GM18870 (cell line): ENCODE results near the gene KRT7.

Source experiments
- ATAC-seq: cut with Tn5 transposase; IDR thresholded peaks from one replicate; pipeline ENCODE4 v1.9.1; 2021; ENCODE audit warnings: moderate library complexity; ENCODE audit not compliant: unreplicated experiment

The KRT7 gene

DNA sequence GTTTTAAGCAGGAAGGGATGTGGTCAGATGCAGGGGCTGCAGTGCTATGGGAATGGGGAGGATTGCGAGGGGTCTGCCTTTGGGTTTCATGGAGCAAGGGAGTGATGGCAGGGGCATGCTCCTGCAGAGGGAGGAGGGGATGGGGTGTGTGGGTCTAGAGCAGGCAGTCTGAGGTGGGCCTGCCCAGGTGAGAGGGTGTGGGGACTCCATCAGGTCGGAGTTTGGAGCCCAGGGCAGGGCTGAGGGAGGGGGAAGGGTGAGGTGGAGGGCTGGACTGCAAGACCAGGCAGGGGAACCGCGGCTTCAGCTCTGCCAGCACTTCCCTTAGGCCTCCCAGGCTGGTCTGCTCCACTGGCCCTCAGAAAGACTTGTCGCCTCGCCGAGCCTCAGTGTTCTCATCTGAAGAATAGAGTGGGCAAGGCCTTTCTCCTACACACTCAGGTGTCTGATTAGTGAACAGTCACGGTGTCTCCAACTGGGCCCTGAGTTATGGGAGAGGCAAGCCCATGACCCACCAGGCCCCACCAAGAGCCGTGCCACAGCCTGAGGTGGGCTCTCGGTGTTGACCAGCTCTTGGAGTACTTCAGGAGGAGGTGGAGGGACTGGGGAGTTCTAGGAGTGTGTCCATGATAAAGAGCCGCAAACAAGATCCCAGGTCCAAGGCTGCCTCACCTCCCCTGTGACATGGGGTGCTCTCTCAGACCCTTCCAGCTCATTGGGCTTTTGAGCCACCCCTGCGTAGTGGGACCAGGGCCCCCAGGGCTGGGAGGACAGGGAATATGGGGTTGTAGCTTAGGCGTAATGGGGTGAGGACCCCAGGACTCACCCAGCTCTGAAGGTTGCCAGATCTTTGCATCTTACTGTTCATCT, 21.1 kb upstream of the KRT7 start:
- ATAC-seq: no peak

DNA sequence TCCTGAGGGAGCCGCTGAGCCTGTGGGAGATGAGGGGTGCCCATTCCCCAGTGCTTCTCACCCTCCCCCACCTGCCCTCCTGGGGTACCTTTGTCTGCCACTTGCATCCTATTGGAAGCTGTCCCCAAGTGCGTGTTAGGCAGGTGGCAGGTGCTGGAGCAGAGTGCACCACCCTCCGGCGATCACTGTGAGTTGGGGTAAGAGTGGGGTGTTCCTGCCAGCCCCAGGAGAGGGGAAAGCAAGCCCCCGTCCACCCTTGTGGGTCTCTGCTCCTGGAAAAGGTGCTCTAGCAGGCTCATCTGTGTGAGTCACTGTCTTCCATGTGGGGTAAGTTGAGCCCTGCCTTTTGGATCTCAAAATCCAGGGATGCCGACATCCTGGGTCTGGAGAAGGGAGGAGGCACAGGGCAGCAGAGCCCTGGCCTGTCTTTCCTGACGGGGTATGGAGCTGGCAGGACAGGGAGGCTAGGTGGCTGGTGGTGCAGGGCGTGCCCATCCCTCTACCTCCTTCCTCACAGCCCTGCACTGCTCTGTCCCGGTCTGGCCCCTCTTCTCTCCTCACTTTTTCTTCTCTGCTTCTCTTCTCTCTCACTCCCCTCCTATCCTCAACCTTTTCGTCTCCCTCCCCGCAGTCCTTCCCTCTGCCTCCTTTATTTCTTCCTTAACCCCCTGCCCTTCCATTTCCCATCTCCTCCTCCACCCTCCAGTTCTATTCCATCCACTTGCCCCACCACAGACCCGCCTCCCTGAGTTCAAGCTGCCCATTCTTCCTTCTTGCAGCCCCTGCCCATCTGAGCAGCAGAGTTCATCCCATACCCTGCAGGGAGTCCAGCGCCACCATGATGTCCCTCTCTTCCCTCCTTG, 20.1 kb upstream of the KRT7 start:
- no peak for ATAC-seq

DNA sequence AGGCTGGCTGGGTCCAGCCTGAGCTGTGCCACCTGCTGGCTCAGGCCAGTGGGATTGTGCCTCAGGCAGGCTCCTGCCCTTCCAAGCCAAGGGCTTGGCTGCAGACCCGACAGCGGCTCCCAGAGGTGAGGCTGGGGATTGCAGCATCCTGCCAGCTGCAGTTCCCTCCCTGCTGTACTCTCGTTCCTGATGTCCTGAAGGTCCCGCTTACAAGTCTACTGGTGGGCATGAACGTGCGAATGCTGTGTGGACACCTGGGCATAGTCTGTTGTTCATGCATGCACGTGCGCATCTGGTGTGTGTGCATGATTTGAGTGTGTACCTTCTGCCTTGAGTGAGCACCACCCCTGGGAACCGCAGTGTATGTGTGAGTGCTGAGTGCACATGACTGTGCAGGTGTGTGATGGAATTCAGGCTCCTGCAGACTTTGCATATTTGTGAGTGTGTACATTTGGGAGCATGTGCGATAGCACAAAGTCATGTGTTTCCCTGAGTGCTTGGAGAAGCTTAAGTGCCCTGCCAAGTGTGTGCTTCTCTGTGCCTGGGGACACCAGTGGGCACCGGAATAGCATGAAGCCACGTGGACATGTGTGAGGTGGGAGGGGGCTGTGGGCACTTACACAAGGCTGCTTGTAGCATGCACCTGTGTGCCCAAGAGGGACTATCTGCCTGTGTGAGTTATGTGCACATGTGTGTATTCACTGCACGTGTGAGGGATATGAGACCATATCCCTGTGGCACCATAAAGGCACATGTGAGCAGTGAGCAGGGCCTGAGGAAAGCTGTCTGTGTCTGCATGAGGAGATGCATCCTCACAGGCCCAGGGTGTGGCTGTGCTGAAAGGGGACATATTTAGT, 19.3 kb upstream of the KRT7 start:
- ATAC-seq: no peak

DNA sequence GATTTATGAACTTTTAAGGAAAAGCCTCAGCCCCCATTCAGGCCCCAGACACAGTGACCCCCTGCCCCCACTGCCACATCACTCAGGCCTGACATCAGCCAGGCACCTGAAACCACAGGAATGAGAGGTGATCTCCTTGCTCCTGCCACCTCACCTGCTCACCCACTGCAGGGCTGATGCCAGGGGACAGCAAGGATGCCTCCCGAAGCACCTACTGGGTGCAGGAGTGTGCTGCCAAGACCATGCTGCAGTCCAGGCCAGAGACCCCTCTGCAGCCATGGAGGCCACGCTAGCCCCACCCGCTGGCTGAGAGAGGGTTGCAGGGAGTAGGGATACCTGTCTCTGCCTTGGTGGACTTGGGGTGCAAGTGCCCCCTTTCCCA, 18.6 kb upstream of the KRT7 start:
- ATAC-seq: no peak

DNA sequence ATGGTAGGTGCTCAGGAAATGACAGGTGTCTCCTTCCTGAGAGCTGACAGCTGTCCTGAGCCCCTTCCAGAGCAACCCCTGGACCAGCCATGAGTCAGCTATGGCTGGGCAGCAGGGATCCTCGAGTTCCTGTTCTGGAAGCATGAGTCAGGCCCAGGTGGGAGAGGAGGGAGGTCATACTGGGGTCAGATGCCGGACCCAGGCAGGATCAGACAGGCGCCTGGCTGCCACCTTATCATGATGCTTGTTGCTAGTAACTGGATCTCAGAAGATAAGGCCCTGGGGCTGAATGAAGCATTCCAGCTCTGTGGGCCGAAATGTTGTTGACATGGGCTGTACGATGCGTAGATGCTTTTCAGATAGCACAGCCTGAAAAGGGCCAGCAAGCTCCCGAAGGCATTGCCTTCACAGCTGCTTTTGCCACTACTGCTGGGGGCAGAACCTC, 17.4 kb upstream of the KRT7 start:
- no peak for ATAC-seq

DNA sequence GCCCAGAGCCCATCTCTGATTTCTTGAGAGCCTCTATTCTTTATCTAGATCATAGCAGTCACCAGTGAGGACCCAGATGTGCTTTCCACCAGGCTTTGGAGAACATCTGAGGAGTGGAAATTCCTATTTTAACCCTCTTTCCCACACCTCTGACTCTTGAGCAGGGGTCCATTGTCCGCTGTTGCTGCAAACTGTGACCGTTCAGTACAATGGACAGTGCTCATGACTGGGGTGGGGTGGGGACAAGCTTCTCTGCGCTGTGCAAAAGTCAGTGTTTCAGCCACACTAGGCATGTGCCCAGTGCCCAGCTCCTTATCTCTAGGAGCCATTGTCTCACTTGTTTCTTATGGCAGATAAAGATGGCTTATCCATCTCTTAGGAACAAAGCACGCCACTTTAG, 16.9 kb upstream of the KRT7 start:
- ATAC-seq: no peak

DNA sequence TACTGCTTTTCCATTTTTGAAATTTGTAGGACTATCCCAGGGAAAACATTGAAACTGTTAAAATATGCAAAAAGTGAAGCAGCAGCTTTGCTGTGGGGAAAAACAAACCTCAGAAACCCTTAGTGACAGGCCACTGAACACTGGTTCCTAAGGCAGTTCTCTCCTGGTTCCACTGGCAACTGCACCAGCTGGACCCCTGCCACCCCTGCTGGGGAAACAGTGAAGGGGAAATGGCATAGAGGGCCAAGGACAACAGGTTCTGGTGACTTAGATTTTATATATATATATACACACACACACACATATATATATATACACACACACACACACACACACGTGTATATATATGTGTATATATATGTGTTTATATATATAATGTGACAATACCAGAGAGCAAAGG, 16.2 kb upstream of the KRT7 start:
- no peak for ATAC-seq

DNA sequence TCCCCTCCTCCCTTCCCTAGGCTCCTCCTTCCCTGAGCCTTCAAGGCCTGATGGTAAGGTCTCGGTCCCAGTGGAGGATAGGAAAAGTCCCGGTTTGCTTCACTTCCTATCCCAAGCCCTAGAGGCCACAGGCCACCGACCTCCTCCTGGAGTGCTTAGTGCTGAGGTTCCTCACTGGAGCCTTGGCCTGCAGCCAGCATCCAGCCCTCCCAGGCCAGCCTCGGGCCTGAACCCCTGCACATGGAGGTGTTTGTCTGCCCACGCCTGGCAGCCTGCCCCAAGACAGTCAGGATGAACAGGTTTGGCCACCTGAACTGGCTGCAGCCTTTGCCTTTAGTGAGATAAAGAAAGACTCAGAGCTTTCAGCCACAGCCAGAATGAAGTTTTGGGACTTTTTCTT, 15.8 kb upstream of the KRT7 start:
- ATAC-seq: no peak

DNA sequence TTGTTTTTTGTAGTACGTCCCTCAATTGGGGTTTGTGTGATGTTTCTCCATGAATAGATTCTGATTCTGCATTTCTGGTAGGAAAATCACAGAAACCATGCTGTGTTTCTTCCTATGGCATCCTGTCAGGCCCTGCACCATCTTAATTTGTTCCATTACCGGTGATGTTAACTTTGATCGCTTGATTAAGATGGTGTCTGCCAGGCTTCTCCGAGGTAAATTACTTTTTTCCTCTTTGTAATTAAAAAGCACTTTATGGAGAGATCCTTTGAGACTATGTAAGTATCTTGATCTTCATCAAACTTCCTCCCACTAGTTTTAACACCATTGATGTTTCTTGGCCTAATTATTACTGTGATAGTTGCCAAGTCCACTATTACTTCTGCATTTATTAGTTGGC, 15.0 kb upstream of the KRT7 start:
- no peak for ATAC-seq

DNA sequence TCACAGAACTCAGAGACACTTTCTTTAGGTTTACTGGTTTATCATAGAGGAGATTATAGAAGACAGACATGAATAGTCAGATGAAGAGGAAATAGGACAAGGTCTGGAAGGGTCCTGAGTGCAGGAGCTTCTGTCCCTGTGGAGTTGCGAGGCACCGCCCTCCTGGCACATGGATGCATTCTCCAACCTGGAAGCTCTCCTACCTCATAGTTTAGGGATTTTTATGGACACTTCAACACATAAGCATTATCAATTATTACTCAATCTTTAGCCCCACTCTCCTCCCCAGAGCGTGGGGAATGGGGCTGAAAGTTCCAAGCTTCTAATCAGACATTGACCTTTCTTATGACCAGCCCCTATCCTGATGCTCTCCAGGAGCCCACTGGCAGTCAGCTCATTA, 12.6 kb upstream of the KRT7 start:
- ATAC-seq: no peak

DNA sequence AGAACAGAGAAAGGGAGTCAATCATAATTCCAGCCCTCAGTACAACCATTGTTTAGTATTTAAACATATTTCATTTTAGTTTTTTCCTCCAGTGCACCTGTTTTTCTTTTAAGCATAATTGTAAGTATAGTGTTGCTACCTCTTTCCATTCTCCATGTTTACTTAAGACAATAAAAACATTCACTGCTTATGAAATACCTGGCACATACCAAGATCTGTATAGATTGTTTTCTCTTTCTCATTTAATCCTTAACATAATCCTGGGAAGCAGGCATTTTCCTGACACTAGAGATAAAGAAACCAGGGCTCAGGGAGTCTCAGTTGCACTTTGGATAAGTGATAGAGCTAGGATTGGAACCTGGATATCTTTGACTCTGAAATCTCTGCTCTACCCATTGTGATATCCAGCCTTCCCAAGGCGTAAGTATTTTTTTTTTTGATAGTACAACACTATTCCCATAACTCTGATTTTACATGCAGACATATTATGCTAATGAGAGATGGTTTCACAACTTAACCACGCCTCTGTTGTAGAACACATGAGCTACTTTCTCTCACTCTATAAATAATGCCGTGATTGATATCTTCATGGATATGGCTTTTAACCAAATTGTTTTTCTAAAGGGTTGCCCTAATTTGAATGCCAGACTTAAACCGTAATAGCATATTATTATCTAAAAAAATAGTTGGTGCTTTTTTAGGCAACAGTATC, 11.8 kb upstream of the KRT7 start:
- ATAC-seq: no peak

DNA sequence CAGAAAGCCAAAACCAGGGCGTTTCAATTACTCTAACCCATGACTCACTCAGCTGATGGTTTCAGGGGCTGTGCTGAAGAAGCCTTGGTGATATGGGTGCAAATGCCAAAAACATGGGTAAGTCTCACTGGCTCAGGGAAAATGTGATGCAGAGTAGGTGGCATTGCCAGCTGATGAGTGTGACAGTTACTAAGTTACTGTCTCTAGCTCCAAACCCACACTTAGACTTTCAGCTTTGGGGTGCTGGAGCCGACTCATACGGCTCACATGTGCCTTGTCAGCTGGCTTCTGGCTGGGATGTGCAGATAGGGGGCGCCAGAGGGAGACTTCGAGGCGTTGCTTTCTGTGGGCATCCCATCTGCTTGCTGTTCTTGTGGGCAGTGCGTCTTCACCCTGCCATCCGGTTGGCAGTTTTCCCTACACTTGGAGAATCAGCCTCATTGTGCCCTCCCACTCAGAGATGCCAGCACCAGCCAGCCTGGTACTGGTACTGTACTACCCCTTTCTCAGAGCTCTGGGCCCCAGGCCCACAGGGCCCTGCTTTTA, 11.1 kb upstream of the KRT7 start:
- ATAC-seq: no peak

DNA sequence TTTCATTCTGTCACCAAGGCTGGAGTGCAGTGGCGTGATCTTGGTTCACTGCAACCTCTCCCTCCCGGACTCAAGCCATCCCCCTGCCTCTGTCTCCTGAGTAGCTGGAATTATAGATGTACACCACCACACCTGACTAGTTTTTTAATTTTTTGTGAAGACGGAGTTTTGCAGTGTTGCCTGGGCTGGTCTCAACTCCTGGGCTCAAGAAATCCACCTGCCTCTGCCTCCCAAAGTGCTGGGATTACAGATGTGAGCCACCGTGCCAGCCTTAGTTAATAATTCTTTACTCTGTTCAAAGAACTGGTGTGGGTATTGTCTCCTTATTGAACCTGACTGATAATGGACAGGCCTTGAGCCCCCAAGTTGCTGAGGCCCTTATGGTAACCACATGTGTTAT, 10.4 kb upstream of the KRT7 start:
- no peak for ATAC-seq

DNA sequence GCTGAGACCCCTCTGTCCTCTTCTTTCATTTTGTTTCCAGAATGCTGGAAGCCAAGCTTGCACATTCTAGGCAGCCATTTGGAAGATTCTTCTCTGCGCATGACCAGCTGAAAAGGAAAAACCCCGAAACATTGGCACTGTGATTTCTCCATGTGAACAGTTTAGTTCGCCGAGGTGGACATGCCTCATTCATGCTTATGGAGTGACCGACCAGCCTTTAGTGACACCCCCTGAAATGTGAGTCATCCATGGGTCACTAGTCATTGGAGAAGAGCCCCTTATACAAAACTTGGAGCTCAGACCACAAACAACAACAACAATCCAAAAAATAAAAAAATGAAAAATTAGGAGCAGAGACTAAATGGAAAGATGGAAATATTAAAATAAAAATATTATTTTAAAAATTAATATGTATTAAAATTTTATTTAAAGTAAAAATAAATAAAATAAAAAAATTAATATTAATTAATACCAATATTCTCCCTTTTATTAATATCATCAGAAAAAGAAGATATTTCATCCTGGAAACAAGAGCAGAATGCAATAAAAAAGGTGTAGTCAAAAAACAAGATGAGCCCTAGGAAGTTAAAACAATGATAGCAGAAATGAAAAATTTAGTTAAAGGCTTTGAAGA, 9.5 kb upstream of the KRT7 start:
- ATAC-seq: no peak

DNA sequence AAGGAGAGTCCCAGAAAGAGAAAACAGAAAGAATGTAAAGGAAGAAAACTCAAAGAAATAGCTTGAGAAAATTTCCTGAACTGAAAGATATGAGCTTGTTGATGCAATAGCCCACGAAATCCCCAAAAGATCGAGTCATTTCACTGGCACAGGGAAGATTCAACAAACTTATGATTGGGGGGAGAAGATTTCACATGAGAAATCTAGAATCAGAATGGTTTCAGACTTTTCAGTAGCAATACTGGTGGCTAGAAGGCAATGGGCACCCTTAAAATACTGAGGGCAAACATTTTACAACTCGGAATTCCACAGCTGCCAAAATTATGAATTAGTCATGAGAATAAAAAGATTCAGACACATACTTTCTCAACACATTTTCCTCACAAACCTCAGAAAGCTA, 8.9 kb upstream of the KRT7 start:
- ATAC-seq: no peak

DNA sequence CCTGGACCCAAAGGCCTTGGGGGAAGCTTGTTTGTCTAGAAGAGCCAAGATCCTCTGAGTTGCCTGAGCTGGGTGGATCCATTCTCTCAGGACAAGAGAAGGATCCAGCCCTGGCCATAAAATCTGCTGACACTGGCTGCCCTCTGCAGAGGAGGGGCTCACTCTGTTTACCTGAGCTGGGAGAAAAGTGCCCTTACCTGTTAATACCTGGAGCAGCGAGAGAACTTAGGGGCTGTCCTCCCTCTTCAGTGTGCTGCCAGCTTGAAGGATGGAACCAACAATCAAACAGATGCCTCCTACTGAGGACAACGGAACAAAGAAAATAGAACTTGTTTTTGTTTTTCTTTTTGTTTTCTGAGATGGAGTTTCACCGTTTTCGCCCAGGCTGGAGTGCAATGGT, 7.3 kb upstream of the KRT7 start:
- no peak for ATAC-seq

DNA sequence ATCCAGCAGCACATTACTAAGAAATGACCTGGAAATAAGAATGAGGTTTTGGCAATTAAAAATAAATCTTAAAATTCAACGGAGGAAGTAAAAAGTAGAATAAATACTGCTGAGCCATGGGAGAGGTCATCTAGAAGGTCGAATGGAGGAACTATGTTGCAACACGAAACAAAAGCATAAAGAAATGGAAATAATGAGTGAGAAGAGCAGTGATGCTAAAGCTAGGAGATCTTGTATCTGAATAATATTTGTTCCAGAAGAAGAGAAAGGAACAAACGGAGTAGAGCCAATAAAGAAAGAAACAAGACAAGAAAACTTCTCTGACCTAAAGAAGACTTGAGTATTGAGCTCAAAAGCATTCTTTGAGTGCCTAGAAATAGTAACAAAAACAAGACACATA, 6.6 kb upstream of the KRT7 start:
- no peak for ATAC-seq

DNA sequence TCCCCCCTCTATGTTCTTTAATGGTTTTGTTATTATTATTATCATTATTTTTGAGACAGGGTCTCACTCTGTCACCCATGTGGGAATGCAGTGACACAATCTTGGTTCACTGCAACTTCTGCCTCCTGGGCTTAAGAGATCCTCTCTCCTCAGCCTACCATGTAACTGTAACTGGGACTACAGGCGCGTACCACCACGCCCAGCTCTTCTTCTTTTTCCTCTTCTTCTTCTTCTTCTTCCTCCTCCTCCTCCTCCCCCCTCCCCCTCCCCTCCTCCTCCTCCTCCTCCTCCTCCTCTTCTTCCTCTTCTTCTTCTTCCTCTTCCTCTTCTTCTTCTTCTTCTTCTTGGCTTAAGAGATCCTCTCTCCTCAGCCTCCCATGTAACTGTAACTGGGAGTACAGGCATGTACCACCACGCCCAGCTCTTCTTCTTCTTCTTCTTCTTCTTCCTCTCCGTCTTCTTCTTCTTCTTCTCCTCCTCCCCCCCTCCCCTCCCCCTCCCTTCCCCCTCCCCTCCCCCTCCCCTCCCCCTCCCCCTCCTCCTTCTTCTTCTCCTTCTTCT, 5.4 kb upstream of the KRT7 start:
- no peak for ATAC-seq

DNA sequence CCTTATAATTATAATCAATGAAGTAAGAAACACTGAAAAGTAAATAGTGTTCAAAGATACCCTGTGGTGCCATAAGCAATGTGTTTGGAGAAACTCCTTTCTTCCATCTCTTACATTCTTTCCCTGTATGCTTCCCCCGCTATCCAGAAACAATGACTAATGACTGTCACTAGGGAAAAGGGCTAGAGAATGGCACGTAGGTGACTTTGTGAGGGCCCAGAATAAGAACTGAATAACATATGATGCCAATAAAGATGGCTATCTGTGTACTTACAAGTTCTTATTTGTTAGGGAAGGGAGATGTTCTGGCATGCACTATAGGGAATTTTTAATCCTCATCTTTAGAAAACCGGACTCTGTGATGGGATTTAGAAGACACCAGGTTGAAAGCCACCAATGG, 4.7 kb upstream of the KRT7 start:
- ATAC-seq: no peak

DNA sequence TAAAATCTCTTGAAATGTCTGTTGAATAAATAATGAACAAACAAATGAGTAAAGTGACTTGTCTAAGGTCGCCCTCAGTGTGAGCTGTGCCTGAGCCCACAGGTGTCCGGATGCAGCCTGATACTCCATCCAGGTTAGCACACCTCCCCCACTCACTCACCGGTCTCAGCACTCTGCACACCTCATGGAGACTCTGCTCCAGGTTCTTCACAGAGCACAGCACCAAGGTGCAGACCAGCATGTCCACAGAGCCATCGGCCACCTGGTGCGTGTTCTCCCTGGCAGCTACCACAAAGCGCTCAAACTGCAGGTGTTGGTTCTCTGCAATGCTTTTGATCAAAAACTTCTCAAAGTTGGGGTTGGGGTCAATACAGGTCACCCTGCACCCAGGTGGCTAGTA, 4.1 kb upstream of the KRT7 start:
- ATAC-seq: no peak
